NCI-H1436 (cell line): ENCODE results near the gene GP9.
A peak's percentile ranks its signal among the peaks of the same experiment; 100 is the strongest.
"Not testable (repeated sequence)": the region's sequence is repeated elsewhere in the genome, so short reads cannot be mapped to it uniquely, and the experiment has no call there.

Experiments used
- DNase-seq: peaks from one replicate; lab custom pipeline; 2025; lab: John Stamatoyannopoulos, UW

GP9 gene

GRCh38 chr3:129070086-129070885 is 9.7 kb downstream of the GP9 start:
- DNase-seq: no peak

- DNase-seq: no peak
Observed at GRCh38 chr3:129077222-129077621, 16.6 kb downstream of the GP9 start.

GRCh38 chr3:129078510-129078909 is 17.9 kb downstream of the GP9 start:
- DNase-seq: no peak

- DNase-seq: no peak
Observed at GRCh38 chr3:129081503-129081902, 20.9 kb downstream of the GP9 start.

- DNase-seq: no peak
Observed at GRCh38 chr3:129082026-129082425, 21.4 kb downstream of the GP9 start.

- DNase-seq: no peak
Observed at GRCh38 chr3:129084501-129084900, 23.9 kb downstream of the GP9 start.

GRCh38 chr3:129085165-129085715 is 24.7 kb downstream of the GP9 start:
- no peak for DNase-seq

- DNase-seq: no peak
Observed at GRCh38 chr3:129085818-129086217, 25.2 kb downstream of the GP9 start.

GRCh38 chr3:129087138-129087702 is 26.6 kb downstream of the GP9 start:
- DNase-seq: no peak

- peak; percentile 46 for DNase-seq
Observed at GRCh38 chr3:129087904-129088303, 27.3 kb downstream of the GP9 start.

GRCh38 chr3:129088312-129088711 is 27.7 kb downstream of the GP9 start:
- DNase-seq: not testable (repeated sequence)

GRCh38 chr3:129095285-129095684 is 34.7 kb downstream of the GP9 start:
- DNase-seq: no peak

GRCh38 chr3:129100274-129100673 is 39.7 kb downstream of the GP9 start:
- DNase-seq: no peak

- no peak for DNase-seq
Observed at GRCh38 chr3:129101370-129102138, 41.0 kb downstream of the GP9 start.

- no peak for DNase-seq
Observed at GRCh38 chr3:129103296-129103695, 42.7 kb downstream of the GP9 start.

- no peak for DNase-seq
Observed at GRCh38 chr3:129104051-129104450, 43.5 kb downstream of the GP9 start.

- DNase-seq: no peak
Observed at GRCh38 chr3:129104498-129105079, 44.0 kb downstream of the GP9 start.

GRCh38 chr3:129105862-129106261 is 45.3 kb downstream of the GP9 start:
- DNase-seq: no peak

GRCh38 chr3:129106320-129106719 is 45.7 kb downstream of the GP9 start:
- DNase-seq: no peak

GRCh38 chr3:129106866-129107565 is 46.4 kb downstream of the GP9 start:
- DNase-seq: no peak

- DNase-seq: no peak
Observed at GRCh38 chr3:129107793-129108192, 47.2 kb downstream of the GP9 start.
